HG03432 (cell line): ENCODE results near the gene GAB3.

Experiments
- ATAC-seq: cut with Tn5 transposase; IDR thresholded peaks from one replicate; pipeline ENCODE4 v1.9.1; 2021; ENCODE audit warnings: mild to moderate bottlenecking, moderate library complexity; ENCODE audit not compliant: unreplicated experiment

Gene GAB3

DNA sequence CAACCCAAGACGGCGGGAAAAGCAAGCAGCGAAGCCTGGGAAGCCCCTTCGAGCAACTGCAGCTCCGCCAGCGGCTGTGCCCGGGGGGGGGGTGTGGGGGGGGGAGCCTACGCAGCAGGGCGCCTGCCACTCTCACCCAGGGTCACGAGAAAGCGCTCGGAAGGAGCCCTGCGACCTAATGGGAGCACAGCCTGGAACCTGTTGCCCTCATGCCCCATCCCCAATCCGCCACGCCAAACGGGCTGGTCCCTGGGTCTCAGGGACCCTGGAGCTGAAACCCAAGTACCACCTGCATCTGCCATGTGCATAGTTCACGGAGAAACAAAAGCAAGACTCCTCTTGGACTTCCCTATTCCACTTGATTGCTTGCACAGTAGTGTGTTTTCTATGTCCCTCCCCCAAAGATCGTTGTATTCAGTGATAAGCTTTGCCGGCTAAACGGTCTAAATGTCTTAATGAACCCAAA is 359 bp upstream of the GAB3 start:
- ATAC-seq = peak; percentile 34

DNA sequence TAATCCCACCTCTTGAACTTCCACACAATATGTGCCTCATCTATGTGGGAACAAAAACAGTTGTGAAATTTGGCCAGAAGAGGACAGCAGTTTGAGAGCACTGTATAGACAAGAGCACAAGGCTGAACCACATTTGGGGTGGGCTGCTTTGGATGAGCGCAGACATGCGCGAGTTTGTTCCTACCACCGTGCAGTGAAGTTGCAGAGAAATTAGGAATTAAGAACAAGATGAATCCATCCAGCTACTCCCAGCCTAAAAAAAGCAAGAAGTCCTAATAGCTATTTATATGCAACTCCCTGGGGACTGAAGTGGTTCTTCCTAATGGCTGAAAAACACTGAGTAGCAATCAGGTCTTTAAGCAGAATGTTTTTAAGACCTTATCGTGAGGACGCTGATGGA is 1.0 kb downstream of the GAB3 start:
- no peak for ATAC-seq

- ATAC-seq = peak; percentile 41
These were observed 2.1 kb downstream of the GAB3 start for GRCh38 chrX:154748712-154749339.

DNA sequence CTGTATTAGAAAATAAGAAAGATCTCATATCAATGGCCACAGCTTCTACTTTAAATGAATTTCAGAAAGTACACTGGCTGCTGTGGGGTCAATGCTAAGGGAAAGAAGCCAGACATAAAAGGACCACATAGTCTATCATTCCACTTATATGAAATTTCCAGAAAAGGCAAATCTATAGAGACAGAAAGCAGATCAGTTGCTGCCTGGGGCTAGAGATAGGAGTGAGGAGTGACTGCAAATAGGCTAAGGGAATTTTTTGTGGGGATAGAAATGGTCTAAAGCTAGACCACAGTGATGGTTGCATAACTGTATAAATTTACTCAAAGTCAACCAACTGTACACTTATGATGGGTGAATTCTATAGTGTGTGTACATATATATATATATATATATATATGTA is 8.3 kb downstream of the GAB3 start:
- no peak for ATAC-seq

- no peak for ATAC-seq
These were observed 10.9 kb downstream of the GAB3 start for GRCh38 chrX:154739952-154740465.

GRCh38 chrX:154738011-154738738 is 12.7 kb downstream of the GAB3 start:
- no peak for ATAC-seq

DNA sequence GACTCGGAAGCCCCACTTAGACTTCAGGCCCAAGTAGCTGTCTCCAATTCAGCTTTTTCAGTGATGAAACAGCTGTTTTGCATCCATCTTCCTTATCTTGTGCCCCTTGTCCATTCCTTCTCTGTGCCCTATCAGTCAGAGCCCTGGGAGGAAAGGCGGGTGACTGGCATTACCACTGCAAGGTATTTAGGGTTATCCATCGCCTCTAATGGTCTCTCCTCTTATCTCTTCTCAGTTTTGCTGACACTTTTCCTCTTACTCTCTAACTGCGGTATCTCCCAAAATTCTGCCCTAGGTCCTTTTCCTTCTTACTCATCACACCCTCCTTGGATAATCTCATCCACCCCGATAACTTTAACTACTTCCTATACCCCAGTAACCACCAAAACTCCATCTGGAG is 13.7 kb downstream of the GAB3 start:
- ATAC-seq = no peak

DNA sequence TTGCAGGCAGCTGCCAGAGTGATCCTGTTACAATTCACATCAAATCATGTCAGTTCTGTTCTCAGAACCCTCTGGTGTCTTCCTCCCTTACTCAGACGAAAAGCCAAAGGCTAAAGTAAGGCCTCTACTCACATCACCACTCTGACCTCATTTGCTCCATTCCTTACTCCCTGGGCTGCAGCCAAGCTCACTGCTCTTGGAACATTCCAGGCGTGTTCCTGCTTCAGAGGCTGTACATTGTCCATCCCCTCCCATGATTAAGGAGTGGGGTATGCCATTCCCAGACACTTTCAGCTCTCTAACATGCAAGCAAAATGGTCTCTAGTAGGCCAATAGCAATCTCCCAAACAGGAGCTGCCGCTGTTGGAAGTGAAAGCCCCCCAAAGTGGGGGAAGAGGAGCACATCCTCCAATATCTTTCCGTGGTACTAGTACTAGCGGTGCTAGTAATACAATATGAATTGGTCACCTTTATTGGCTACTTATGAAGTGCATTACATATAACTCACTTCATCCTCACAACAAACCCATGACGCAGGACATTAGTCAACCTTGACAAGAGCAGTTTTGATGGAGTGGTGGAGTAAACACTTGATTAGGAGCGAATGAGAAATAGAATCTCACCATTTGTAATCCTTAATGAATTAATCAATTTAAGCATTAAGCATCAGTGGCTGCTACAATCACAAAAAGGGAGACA is 15.0 kb downstream of the GAB3 start:
- ATAC-seq = no peak

DNA sequence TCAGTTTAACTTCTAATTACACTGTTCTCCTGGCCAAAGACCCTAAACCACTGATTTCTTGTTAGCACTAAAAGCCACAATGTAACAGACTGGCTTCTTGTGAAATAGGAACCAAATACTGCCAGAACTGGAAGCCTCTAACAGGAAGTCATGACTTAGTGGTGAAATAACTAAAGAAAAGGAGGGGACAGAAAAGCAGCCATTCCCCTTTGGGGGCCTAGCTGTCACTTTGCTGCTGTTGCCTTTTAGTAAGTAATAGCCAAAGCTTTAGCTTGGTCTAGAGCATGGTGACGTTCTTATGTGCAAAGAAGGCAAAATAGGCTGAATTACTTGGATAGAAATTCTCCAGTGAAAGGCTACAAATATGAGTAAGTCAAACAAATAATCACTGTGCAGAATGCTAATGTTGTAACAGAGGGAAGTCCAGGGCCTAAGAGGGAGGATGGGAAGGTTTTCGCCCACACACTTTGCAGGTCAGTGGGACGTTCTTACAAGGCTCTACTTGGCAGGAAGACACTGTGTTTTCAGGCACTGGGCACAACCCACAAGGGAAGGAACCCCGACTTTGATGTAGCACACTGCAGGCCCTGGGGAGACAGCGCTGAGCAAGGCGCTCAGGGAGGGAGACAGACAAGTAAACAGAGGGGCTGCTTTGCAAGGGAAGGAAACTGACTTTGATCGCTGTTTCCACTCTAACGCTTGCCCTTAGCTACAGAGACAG is 16.7 kb downstream of the GAB3 start:
- ATAC-seq = no peak

DNA sequence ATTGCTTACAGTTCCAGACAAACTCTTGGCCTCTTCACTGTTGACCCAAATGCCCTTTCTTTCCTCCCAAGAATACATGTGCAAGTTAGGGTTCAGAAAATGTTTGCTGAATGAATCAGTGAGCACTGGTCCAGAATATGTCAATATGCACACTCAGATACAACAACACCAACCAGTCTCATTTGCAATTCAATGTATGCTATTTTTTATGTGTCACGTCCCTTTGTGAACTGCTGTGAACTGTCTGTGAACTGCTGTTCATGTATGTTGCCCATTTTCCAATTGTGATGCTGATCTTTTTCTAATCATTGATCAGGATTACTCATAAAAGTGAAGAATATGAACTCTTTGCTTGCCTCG is 17.8 kb downstream of the GAB3 start:
- ATAC-seq = no peak

- no peak for ATAC-seq
These were observed 18.3 kb downstream of the GAB3 start for GRCh38 chrX:154732421-154733065.

DNA sequence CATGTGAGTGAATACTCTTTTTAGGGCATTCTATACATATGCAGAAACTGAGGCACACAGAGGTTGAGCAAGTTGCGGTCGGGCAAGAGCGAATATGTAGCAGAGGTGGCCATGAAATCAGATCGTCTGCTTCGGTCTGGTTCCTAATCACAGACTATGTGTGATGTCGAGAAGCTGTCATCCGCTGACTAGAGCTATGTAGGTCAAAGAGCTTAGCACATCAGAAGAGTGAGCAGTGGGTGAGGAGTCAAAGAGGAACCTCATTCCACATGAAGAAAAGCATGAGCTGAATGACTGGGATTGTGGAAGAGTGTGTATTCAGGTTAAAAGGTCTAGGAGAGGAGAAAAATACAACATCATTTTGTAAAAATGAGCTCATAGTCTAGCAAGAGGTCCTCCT is 19.0 kb downstream of the GAB3 start:
- no peak for ATAC-seq

DNA sequence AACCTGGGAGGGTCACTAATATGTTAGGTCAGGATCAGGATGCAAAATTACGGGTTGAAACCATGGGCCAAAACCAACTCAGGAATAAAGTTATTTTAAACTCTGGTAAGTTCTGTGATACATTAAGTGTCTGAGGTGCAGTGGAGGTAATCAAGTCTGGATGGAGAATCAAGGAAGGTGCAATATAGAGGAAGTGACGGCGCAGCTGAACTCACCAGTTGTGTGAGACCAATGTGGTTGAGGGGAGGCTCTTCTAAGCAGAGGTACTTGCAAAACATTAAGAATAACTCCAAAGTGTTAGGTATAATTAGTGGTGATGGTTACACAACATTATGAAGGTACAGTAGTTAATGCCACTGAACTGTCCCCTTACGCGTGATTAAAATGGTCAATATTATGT is 19.7 kb downstream of the GAB3 start:
- no peak for ATAC-seq

DNA sequence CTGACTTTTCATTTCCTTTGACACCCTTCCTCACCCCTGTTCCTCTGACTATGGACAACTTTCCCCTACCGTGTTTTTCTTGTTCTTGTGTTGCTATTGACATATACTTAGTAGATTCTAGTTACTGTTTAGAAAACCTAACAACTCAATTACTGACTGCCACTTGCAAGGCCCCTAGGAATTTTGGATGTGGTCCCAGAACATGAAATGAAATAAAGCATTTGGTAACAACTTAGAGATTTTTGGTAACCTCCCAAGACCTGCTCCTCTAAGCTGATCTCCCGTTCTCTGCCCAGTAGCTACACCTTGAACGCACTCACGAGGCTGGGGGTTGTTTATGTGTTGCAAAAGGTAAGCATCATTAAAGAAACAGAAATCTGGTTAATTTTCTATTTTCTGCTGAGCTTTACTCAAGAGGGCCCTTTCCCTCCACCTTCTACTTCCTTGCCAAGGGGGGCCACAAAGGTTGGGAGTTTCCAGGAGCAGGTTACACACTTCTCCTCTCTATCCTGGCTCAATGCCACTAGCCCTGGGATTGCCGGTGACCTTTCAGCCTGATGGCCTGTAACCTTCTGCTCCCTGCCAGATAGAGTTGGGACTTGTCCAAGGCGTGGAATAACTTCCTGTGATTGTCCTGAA is 20.5 kb downstream of the GAB3 start:
- ATAC-seq = no peak

GRCh38 chrX:154729439-154729838 is 21.4 kb downstream of the GAB3 start:
- no peak for ATAC-seq

- no peak for ATAC-seq
These were observed 22.3 kb downstream of the GAB3 start for GRCh38 chrX:154728431-154729190.

- no peak for ATAC-seq
These were observed 23.0 kb downstream of the GAB3 start for GRCh38 chrX:154727871-154728270.

- ATAC-seq = no peak
These were observed 23.5 kb downstream of the GAB3 start for GRCh38 chrX:154727418-154727817.

GRCh38 chrX:154724993-154725756 is 25.7 kb downstream of the GAB3 start:
- ATAC-seq = peak; percentile 46
